ENCODE results near the gene PIF1.

The PIF1 gene

DNA sequence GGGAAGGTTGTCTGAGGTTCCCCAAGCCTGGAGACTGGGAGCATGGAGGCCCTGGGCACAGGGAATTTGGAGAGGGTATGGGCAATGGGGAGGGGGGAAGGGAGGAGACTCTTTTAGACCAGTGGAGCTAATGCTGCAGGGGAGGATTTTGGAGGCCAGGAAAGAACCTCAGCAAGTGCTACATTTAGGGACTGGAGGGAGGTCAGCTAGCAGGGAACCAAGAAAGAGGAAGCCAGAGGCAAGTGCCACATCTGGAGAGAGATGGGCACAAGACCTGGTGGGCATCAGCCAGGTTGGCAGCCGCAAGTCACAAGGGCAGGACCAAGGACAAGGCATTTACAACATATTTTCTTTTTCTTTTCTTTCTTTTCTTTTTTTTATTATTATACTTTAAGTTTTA is 37.0 kb upstream of the PIF1 start:
- TF ChIP-seq, protein P1, sequence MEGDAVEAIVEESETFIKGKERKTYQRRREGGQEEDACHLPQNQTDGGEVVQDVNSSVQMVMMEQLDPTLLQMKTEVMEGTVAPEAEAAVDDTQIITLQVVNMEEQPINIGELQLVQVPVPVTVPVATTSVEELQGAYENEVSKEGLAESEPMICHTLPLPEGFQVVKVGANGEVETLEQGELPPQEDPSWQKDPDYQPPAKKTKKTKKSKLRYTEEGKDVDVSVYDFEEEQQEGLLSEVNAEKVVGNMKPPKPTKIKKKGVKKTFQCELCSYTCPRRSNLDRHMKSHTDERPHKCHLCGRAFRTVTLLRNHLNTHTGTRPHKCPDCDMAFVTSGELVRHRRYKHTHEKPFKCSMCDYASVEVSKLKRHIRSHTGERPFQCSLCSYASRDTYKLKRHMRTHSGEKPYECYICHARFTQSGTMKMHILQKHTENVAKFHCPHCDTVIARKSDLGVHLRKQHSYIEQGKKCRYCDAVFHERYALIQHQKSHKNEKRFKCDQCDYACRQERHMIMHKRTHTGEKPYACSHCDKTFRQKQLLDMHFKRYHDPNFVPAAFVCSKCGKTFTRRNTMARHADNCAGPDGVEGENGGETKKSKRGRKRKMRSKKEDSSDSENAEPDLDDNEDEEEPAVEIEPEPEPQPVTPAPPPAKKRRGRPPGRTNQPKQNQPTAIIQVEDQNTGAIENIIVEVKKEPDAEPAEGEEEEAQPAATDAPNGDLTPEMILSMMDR (IDR thresholded peaks at IDR 0.05; ENCODE audit: insufficient read depth, low read depth, low read length, missing control alignments) = no peak
- DNase-seq (ENCODE audit: low read depth) = no peak
- H3K4me3 ChIP-seq (ENCODE audit: low read depth, low read length) = no peak overlapping the region

DNA sequence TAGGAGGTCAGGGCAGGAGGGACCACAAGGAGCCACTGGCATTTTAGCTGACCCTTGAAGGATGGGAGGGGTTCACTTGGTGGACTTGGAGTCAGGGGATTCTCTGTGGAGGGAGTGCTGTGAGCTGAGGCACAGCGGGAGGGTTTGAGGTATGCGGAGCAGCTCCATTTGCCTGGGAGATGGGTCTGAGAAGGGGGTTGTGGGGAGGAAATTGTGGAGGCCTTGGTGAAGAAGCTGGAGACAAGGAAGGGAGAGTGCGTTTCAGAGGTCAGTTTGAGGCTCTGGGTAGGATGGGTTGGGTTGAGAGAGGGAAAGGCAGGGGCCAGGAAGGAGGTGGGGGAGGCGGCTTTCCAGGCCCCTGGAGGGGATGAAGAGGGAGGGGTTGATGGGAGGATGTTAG is 36.5 kb upstream of the PIF1 start:
- H3K4me3 ChIP-seq (ENCODE audit: low read depth, low read length) = no peak overlapping the region
- TF ChIP-seq, protein P1 (IDR thresholded peaks at IDR 0.05; ENCODE audit: insufficient read depth, low read depth, low read length, missing control alignments) = no peak
- DNase-seq (ENCODE audit: low read depth) = no peak

DNA sequence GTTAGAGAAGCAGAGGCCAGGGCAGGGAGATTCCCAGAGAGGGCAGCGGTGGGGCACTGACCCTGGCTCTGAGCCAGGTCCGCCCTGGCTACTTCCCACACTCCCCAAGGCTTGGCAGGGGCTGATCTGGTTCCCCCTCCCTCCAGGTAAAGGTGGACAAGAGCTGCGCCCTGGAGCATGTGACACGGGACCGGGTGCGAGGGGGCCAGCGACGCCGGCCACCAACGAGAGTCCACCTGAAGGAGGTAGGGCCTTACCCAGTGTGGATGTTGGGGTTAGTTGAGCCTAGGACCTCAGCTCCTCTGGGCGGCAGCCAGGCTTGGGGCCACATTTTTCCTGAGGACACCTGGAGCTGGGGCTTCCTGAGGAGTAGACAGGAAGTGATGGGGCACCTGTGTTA is 35.9 kb upstream of the PIF1 start:
- DNase-seq (ENCODE audit: low read depth) = no peak
- H3K4me3 ChIP-seq (ENCODE audit: low read depth, low read length) = no peak overlapping the region
- TF ChIP-seq, protein P1 (IDR thresholded peaks at IDR 0.05; ENCODE audit: insufficient read depth, low read depth, low read length, missing control alignments) = no peak

DNA sequence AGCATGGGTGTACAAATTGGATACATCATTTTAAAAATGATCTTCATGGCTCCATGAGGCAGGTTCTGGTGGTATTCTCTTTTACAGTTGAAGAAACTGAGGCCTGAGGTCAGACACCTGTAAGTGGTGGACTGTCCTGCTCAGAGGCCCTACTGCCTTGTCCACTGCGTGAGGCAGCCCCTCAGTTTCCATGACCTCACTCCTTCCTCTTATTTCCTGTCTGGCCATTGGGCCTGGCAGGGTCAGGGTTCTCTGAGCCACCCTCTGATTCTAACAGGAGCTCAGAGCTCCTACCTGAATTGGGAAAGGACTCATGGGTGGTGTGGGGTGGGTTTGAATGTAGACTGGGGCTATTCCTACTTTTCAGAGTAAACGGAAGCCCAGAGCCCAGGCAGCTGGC is 33.8 kb upstream of the PIF1 start:
- DNase-seq (ENCODE audit: low read depth) = no peak
- H3K4me3 ChIP-seq (ENCODE audit: low read depth, low read length) = no peak overlapping the region
- TF ChIP-seq, protein P1 (IDR thresholded peaks at IDR 0.05; ENCODE audit: insufficient read depth, low read depth, low read length, missing control alignments) = no peak

DNA sequence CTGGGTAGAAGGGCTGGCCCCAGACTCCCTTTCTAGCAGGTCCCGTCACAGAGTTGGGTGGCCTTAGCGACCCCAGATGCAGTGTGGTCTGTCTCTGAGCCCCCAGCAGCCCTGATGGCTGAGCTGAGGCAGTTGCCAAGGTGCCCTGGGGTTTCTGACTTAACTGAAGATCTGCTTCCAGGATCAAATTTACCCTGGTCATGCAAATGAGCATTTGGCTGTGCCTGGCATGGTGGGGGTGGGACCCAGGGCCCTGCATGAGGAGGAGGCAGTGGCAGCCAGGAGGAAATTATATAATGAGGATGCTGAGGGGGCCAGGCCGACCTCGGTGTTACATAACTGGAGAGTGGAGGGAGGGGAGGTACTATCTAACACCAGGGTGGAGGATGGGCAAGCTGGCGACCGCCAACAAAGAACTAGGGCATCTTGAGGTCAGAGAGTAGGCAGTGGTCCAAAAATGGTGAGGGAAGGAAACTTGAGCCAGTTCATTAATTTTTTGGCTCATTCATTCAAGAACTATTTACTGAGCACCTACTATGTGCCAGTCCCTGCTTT is 32.7 kb upstream of the PIF1 start:
- TF ChIP-seq, protein P1 (IDR thresholded peaks at IDR 0.05; ENCODE audit: insufficient read depth, low read depth, low read length, missing control alignments) = no peak
- no peak for DNase-seq (ENCODE audit: low read depth)
- no peak overlapping the region for H3K4me3 ChIP-seq (ENCODE audit: low read depth, low read length)

DNA sequence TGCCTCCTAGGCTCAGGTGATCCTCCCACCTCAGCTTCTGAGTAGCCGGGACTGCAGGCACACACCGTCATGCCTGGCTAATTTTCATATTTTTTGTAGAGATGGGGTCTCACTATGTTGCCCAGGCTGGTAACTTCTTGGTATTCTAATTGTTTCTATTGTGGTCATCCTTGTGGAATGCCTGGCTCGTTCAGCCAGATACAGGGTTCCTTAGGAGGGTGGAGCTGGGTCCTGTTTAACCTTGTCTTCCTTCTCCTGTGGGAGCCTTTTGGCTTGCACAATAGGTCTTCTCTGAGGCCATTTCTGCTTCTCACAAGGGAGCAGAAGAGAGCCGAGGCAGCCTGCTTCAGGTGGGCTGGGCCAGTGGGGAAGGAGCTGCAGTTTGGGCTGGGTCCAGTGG is 32.0 kb upstream of the PIF1 start:
- DNase-seq (ENCODE audit: low read depth) = no peak
- TF ChIP-seq, protein P1 (IDR thresholded peaks at IDR 0.05; ENCODE audit: insufficient read depth, low read depth, low read length, missing control alignments) = no peak
- no peak overlapping the region for H3K4me3 ChIP-seq (ENCODE audit: low read depth, low read length)

DNA sequence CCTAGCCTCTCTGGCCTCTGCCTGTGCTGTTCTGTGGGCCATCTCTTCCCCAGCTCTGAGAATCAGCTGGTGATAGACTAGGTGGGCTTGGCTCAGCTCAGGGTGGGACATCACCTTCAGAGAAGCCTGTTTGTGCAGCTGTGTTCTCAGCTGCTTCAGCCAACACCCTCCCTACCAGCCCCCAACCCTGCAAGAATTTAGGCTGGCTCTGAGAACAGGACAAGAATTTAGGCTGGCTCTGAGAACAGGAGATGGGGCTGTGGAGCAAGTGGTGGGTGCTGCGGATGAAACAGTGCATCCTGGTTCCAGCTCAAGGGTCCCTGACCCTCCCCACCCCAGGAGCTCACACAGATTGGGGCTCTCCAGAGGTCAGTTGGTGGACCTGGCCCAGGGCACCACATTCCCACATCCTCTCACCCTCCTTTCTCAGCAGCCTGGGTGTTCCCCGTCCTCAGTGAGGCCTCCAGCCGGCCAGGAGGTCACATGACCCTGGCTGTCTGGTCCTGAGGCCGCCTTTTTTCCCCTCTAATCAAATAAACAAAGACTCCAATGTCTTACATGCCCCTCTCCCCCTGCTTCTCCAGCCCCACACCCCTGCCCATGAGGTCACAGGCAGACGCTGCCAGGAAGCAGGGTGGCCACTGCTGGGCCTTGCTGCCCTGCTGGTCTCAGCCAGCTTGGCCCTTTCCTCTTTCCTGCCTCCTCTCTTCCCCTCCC is 31.1 kb upstream of the PIF1 start:
- no peak for DNase-seq (ENCODE audit: low read depth)
- TF ChIP-seq, protein P1 (IDR thresholded peaks at IDR 0.05; ENCODE audit: insufficient read depth, low read depth, low read length, missing control alignments) = no peak
- H3K4me3 ChIP-seq (ENCODE audit: low read depth, low read length) = no peak overlapping the region

Measured in GM12865 (cell line).